ENCODE data around the gene ASMTL. TPM values are rescaled to one million over a fixed set of nuclear protein-coding genes. Genes with fewer than 3 reads are reported as not detected.

The ASMTL gene
- total RNA-seq, 1 donor from 2014 or later = 31.7 TPM

GRCh38 chrX:1463581-1463980, 10.9 kb upstream of the ASMTL start:
- TF ChIP-seq POLR2AphosphoS5 (IDR thresholded peaks at IDR 0.05; ENCODE audit: insufficient read depth in 1 of 2, low read depth in 1 of 2) (no peak), POLR2A (IDR thresholded peaks at IDR 0.05) (no peak), CTCF (IDR thresholded peaks at IDR 0.05) (no peak)
- Histone ChIP-seq H3K4me1 (no peaks in the 10 kb centered on the region), H3K27ac (no peak overlapping the region), H3K27me3 (no peaks in the 10 kb centered on the region), H3K9me3 (no peaks in the 10 kb centered on the region), H3K36me3 (no peaks in the 10 kb centered on the region), H3K4me3 (no peak overlapping the region)
- intact Hi-C loops (cut with DNase I) = no loop called here
- peak in 1 of 2 donors; percentile 25 for DNase-seq (ENCODE audit: extremely low spot score in 2 of 2)

- Histone ChIP-seq H3K9me3 (no peaks in the 10 kb centered on the region), H3K27me3 (no peaks in the 10 kb centered on the region), H3K27ac (no peak overlapping the region), H3K4me3 (no peak overlapping the region), H3K4me1 (no peaks in the 10 kb centered on the region), H3K36me3 (no peaks in the 10 kb centered on the region)
- intact Hi-C loops (cut with DNase I) = no loop called here
- peak; percentile 74 to 87 for DNase-seq (ENCODE audit: extremely low spot score in 2 of 2)
- TF ChIP-seq POLR2A (IDR thresholded peaks at IDR 0.05) (no peak), POLR2AphosphoS5 (IDR thresholded peaks at IDR 0.05; ENCODE audit: insufficient read depth in 1 of 2, low read depth in 1 of 2) (no peak), CTCF (IDR thresholded peaks at IDR 0.05) (no peak)
These were observed 10.0 kb upstream of the ASMTL start for GRCh38 chrX:1462596-1463251.

- H3K36me3 ChIP-seq = no peaks in the 10 kb centered on the region
- no peak overlapping the region for H3K4me3 ChIP-seq
- no peaks in the 10 kb centered on the region for H3K27me3 ChIP-seq
- no peak overlapping the region for H3K27ac ChIP-seq
- no peaks in the 10 kb centered on the region for H3K9me3 ChIP-seq
- DNase-seq (ENCODE audit: extremely low spot score in 2 of 2) = no peak
- intact Hi-C loops (cut with DNase I) = no loop called here
- no peaks in the 10 kb centered on the region for H3K4me1 ChIP-seq
- TF ChIP-seq POLR2AphosphoS5 (IDR thresholded peaks at IDR 0.05; ENCODE audit: insufficient read depth in 1 of 2, low read depth in 1 of 2) = no peak
- TF ChIP-seq CTCF (IDR thresholded peaks at IDR 0.05) = no peak
- TF ChIP-seq POLR2A (IDR thresholded peaks at IDR 0.05) = no peak
These were observed 9.4 kb upstream of the ASMTL start for GRCh38 chrX:1462110-1462509.

GRCh38 chrX:1455948-1456280, 3.2 kb upstream of the ASMTL start:
- Histone ChIP-seq H3K4me3 (no peak overlapping the region), H3K27ac (no peak overlapping the region), H3K9me3 (no peaks in the 10 kb centered on the region), H3K4me1 (peaks cover 15% of the 10 kb centered on the region), H3K27me3 (no peaks in the 10 kb centered on the region), H3K36me3 (no peaks in the 10 kb centered on the region)
- TF ChIP-seq CTCF (IDR thresholded peaks at IDR 0.05) (no peak), POLR2A (IDR thresholded peaks at IDR 0.05) (no peak), POLR2AphosphoS5 (IDR thresholded peaks at IDR 0.05; ENCODE audit: insufficient read depth in 1 of 2, low read depth in 1 of 2) (no peak)
- DNase-seq (ENCODE audit: extremely low spot score in 2 of 2) = peak in 1 of 2 donors; percentile 79
- intact Hi-C loops (cut with DNase I) = loop anchor here (10.0 kb wide), 1 partner anchor 139 kb away; the partner anchor contains the start of gene AKAP17A

Data from vagina (tissue), 2 donors.